Measurements from ENCODE around the gene TAS2R60. TPM values are rescaled to one million over a fixed set of nuclear protein-coding genes. Genes with fewer than 3 reads are reported as not detected.
"Not testable (repeated sequence)": the region's sequence is repeated elsewhere in the genome, so short reads cannot be mapped to it uniquely, and the experiment has no call there.

Gene TAS2R60
- total and polyA plus RNA-seq, 3 donors from 2014 or later, result not detected

DNA sequence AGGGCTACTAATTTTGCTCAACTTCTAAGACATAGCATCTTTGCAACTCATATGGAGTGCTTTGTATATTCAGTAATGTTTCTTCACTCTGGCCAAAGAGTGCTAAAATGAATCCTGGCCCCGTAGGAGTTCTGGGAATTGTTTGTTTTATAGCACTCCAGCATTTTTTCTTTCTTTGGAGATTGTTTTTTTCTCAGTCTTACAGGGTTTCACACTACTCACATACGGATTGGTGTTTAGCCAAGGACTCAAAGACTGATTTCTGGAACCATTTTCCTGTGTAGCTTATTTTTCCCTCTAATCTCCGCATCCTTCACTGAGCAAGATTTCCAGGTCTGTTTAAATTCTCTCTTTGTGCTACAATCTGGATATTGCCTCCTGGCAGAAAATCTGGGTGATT, 40.9 kb downstream of the TAS2R60 start:
- intact Hi-C loops (cut with DNase I; ENCODE audit: low total_unique reads), result no loop called here
- 63 to 67% methylated on average over 3 of the region's 3 CpGs for WGBS, 2 donors
- no peaks in the 10 kb centered on the region for H3K9me3 ChIP-seq
- no peaks in the 10 kb centered on the region for H3K4me1 ChIP-seq
- H3K4me3 ChIP-seq, result no peak overlapping the region
- no peaks in the 10 kb centered on the region for H3K27me3 ChIP-seq
- DNase-seq, result no peak
- TF ChIP-seq, protein P1, sequence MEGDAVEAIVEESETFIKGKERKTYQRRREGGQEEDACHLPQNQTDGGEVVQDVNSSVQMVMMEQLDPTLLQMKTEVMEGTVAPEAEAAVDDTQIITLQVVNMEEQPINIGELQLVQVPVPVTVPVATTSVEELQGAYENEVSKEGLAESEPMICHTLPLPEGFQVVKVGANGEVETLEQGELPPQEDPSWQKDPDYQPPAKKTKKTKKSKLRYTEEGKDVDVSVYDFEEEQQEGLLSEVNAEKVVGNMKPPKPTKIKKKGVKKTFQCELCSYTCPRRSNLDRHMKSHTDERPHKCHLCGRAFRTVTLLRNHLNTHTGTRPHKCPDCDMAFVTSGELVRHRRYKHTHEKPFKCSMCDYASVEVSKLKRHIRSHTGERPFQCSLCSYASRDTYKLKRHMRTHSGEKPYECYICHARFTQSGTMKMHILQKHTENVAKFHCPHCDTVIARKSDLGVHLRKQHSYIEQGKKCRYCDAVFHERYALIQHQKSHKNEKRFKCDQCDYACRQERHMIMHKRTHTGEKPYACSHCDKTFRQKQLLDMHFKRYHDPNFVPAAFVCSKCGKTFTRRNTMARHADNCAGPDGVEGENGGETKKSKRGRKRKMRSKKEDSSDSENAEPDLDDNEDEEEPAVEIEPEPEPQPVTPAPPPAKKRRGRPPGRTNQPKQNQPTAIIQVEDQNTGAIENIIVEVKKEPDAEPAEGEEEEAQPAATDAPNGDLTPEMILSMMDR (IDR thresholded peaks at IDR 0.05), result no peak
- no peak for TF ChIP-seq POLR2A (IDR thresholded peaks at IDR 0.05)
- H3K36me3 ChIP-seq (ENCODE audit: low read depth, missing control alignments), result no peaks in the 10 kb centered on the region
- no peak overlapping the region for H3K27ac ChIP-seq

DNA sequence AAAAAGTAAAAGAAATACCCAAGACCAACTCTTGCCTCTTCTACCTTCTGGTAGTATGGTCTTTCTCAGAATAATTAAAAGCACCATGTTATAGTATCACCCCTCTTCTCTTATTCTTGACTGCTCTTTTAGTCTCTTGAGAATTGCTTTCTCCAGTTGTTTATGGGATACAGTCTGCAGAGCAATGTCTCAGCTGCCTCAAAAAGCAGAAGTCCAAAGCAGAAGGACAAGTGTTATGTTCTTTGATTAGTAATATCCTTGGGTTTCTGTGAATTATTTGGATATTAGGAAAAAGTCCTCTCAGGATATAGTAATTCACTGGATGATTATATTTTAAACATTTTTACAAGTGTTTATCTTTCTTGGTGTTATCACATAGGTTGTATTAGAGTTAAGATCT, 41.8 kb downstream of the TAS2R60 start:
- intact Hi-C loops (cut with DNase I; ENCODE audit: low total_unique reads), result no loop called here
- no peak for DNase-seq

DNA sequence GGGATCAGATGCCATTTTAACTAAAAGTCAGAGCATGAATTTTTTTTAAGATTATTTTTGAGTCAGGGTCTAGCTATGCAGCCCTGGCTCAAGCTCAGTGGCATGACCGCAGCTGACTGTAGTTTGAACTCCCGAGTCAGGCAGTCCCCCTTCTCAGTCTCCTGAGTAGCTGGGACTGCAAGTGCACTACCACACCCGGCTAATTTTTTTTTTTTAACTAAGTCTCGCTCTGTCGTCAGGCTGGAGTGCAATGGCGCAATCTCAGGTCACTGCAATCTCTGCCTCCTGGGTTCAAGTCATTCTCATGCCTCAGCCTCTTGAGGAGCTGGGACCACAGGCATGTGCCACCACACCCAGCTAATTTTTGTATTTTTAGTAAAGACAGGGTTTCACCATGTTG, 42.2 kb downstream of the TAS2R60 start:
- H3K27ac ChIP-seq, result no peak overlapping the region
- H3K9me3 ChIP-seq, result no peaks in the 10 kb centered on the region
- H3K4me1 ChIP-seq, result no peaks in the 10 kb centered on the region
- H3K4me3 ChIP-seq, result no peak overlapping the region
- intact Hi-C loops (cut with DNase I; ENCODE audit: low total_unique reads), result no loop called here
- H3K36me3 ChIP-seq (ENCODE audit: low read depth, missing control alignments), result no peaks in the 10 kb centered on the region
- DNase-seq, result no peak
- TF ChIP-seq POLR2A (IDR thresholded peaks at IDR 0.05), result no peak
- TF ChIP-seq, protein P1 (IDR thresholded peaks at IDR 0.05), result no peak
- 87 to 88% methylated on average over 6 of the region's 6 CpGs for WGBS, 2 donors
- no peaks in the 10 kb centered on the region for H3K27me3 ChIP-seq

More for the DNA sequence above, 41.8 kb downstream of the TAS2R60 start:
- Histone ChIP-seq H3K27ac (no peak overlapping the region), H3K27me3 (no peaks in the 10 kb centered on the region), H3K36me3 (ENCODE audit: low read depth, missing control alignments) (no peaks in the 10 kb centered on the region), H3K9me3 (no peaks in the 10 kb centered on the region), H3K4me3 (no peak overlapping the region), H3K4me1 (no peaks in the 10 kb centered on the region)
- TF ChIP-seq POLR2A (IDR thresholded peaks at IDR 0.05), result no peak
- TF ChIP-seq, protein P1 (IDR thresholded peaks at IDR 0.05), result no peak

DNA sequence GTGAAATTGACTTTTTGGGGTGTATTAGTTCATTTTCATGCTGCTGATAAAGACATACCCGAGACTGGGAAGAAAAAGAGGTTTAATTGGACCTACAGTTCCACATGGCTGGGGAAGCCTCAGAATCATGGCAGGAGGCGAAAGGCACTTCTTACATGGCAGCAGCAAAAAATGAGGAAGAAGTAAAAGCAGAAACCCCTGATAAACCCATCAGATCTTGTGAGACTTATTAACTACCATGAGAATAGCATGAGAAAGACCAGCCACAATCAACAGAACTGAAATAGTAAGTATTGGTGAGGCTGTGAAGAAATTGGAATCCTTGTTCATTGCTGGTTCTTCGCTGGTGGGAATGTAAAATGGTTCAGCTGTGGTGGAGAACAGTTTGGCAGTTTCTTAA, 43.0 kb downstream of the TAS2R60 start:
- H3K36me3 ChIP-seq (ENCODE audit: low read depth, missing control alignments); H3K27ac ChIP-seq; H3K4me1 ChIP-seq; H3K9me3 ChIP-seq; DNase-seq; H3K27me3 ChIP-seq; intact Hi-C loops (cut with DNase I; ENCODE audit: low total_unique reads); H3K4me3 ChIP-seq: not testable (repeated sequence)
- 87 to 88% methylated on average over 3 of the region's 3 CpGs for WGBS, 2 donors

DNA sequence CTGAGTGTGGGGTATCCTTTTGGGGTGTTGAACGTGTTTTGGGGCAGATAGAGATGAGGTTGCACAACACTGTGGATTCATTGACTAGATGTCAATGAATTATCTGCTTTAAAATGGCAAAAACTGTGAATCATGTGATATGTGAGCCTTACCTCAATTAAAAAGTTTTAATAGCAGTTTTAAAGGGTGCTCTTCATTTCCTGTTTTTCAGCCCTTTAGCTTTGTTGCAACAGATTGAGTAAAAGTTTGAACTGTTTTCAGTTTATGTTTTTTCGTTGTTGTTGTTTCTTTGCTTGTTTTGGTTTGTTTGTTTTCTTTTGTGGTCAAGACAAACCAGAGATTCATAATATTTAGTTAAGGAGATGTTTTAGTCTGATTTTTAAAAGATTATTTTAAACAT, 43.8 kb downstream of the TAS2R60 start:
- no peak for DNase-seq
- 65 to 81% methylated on average over 2 of the region's 2 CpGs for WGBS, 2 donors
- H3K36me3 ChIP-seq (ENCODE audit: low read depth, missing control alignments), result no peaks in the 10 kb centered on the region
- intact Hi-C loops (cut with DNase I; ENCODE audit: low total_unique reads), result no loop called here
- no peaks in the 10 kb centered on the region for H3K9me3 ChIP-seq
- no peak overlapping the region for H3K4me3 ChIP-seq
- H3K27me3 ChIP-seq, result no peaks in the 10 kb centered on the region
- TF ChIP-seq, protein P1 (IDR thresholded peaks at IDR 0.05), result no peak
- no peak for TF ChIP-seq POLR2A (IDR thresholded peaks at IDR 0.05)
- H3K27ac ChIP-seq, result peak overlapping the region in 1 of 2 donors; percentile 17
- H3K4me1 ChIP-seq, result no peaks in the 10 kb centered on the region

Data from testis (tissue), 3 donors.